GM12878 (cell line): ENCODE results near the gene UBXN11. TPM values are rescaled to one million over a fixed set of nuclear protein-coding genes. Genes with fewer than 3 reads are reported as not detected.

Source experiments
- BCL11A ChIP-seq: IDR thresholded peaks from 2 replicates; pipeline ENCODE4 v1.6.1; 2011; ENCODE audit warnings: low read depth, low read length
- CHD1 ChIP-seq: IDR thresholded peaks from 2 replicates; pipeline ENCODE4 v1.6.1; 2012; ENCODE audit warnings: low read depth, low read length, improper control_type of control experiment
- GABPA ChIP-seq: IDR thresholded peaks from 2 replicates; pipeline ENCODE4 v1.6.1; 2014; ENCODE audit warnings: antibody characterized with exemption, low read depth, mild to moderate bottlenecking, inconsistent platforms
- JUND ChIP-seq: IDR thresholded peaks from 2 replicates; pipeline ENCODE4 v1.6.1; 2012; ENCODE audit warnings: low read depth, mild to moderate bottlenecking, low read length, improper control_type of control experiment, moderate library complexity
- PAX8 ChIP-seq: fragments of 450-650 bp; IDR thresholded peaks from 2 replicates; pipeline ENCODE4 v1.6.1; 2017; ENCODE audit warnings: mild to moderate bottlenecking, moderate library complexity
- RAD21 ChIP-seq: IDR thresholded peaks from 2 replicates; pipeline ENCODE4 v1.6.1; 2011; ENCODE audit warnings: mild to moderate bottlenecking, low read depth, low read length, moderate library complexity; ENCODE audit not compliant: insufficient read depth
- SIX5 ChIP-seq: IDR thresholded peaks from 2 replicates; pipeline ENCODE4 v1.6.1; 2011; ENCODE audit warnings: mild to moderate bottlenecking, low read depth, low read length, moderate library complexity; ENCODE audit not compliant: severe bottlenecking
- SP1 ChIP-seq: IDR thresholded peaks from one replicate; pipeline ENCODE4 v1.6.1; 2011; ENCODE audit warnings: low read depth, low read length
- ZBTB4 ChIP-seq: fragments of 450-650 bp; formaldehyde crosslinking; IDR thresholded peaks from 2 replicates; pipeline ENCODE4 v1.4.0; 2022; ENCODE audit warnings: mild to moderate bottlenecking, moderate library complexity
- ZNF24 ChIP-seq: fragments of 450-650 bp; IDR thresholded peaks from 2 replicates; pipeline ENCODE4 v1.6.1; 2017; ENCODE audit warnings: antibody characterized with exemption, mild to moderate bottlenecking
- ZNF592 ChIP-seq: fragments of 450-650 bp; IDR thresholded peaks from 2 replicates; pipeline ENCODE4 v1.6.1; 2017; ENCODE audit warnings: mild to moderate bottlenecking, moderate library complexity
- ZNF622 ChIP-seq: fragments of 450-650 bp; IDR thresholded peaks from 2 replicates; pipeline ENCODE4 v1.6.1; 2017; ENCODE audit warnings: mild to moderate bottlenecking, inconsistent platforms
- polyA plus RNA-seq, 11 experiments: library from polyadenylated mRNA; depleted of rRNA in 4 of 11; unstranded in 6 of 11; stranded (reverse) in 5 of 11; fragments of >200 nt; fragmentation: Nextera tagmentation in 4 of 11; fragmentation: Illumina TruSeq in 1 of 11; extraction: Ambion mirVana in 4 of 11; extraction: Trizol in 1 of 11; gene quantifications; 1 replicate in 1 of 11; 2 replicates in 10 of 11; pipeline versions ENCODE4 v1.2.1 to v1.2.3, GENCODE V29; 2011 to 2016; ENCODE audit warnings: inconsistent platforms in 2 of 11, missing spikeins in 2 of 11, low read depth in 1 of 11
- total RNA-seq, 4 experiments: library from RNA; depleted of rRNA in 3 of 4; stranded (reverse); fragments of >200 nt in 3 of 4; fragmentation: Illumina TruSeq in 1 of 4; extraction: Trizol in 1 of 4; gene quantifications; 2 replicates each; pipeline versions ENCODE4 v1.2.1 to v1.2.3, GENCODE V29; 2013 to 2021
- TF ChIP-seq, protein P1 (sequence below): fragments of 450-650 bp; IDR thresholded peaks from 2 replicates; pipeline ENCODE4 v1.6.1; 2016; ENCODE audit warnings: mild to moderate bottlenecking
- TF ChIP-seq, protein P2 (sequence below): IDR thresholded peaks from 2 replicates; pipeline ENCODE4 v1.6.1; 2011; ENCODE audit warnings: low read depth, low read length, improper control_type of control experiment, borderline replicate concordance
- TF ChIP-seq, protein P3 (sequence below): fragments of 150-350 bp; IDR thresholded peaks from 2 replicates; pipeline ENCODE4 v1.6.1; 2016; ENCODE audit warnings: low read depth, low read length

Gene UBXN11
- total and polyA plus RNA-seq, 10 of the 15 experiments (the other 5 are each of a cell fraction or from before 2014, with no cell fraction given): 0.32 to 34.4 (median 9.6) TPM

DNA sequence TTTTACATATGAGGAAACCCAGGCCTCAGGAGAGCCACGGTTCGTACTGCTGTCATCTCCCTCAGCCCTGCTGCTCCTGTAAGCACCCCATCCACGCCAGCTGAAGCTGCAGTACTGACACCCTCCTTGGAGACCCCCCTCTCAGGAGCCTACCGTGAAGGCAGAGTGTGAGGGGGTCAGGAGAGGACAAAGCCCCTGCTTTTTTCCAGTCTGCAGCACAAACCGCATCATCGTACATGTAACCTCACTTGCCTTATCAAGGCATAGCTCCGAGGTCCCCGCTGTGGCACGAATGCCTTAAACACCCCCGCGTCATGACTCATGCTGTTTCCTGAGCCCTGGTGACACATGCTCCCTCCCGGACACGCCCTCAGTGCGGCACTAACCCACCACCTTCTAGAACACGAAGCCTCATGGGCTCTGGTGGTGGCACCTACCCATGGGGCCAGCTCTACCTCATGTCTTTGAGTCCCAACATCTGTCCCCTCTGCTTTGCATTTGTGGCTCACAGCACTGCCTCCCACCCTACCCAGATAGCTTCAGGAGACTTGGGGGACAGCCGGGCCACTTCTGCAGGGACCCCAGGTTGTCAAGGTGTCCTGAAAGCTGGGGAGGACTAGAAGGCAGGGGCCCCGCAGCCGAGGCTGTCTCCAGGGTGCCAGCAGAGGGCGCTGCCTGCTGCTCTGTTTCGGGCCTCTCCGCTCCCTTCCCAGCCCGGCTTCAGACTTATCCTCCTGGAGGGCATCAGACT lies 21.7 kb downstream of the UBXN11 start (continued):
- TF ChIP-seq CHD1 (no peak), RAD21 (peak; percentile 84), SIX5 (no peak), PAX8 (no peak), SP1 (no peak), GABPA (no peak), BCL11A (no peak), ZBTB4 (CRISPR knock-in tag) (no peak), ZNF592 (no peak), ZNF24 (no peak), JUND (peak; percentile 20; the same call in 1 of the 2 replicates), ZNF622 (no peak)
- TF ChIP-seq, protein P1, sequence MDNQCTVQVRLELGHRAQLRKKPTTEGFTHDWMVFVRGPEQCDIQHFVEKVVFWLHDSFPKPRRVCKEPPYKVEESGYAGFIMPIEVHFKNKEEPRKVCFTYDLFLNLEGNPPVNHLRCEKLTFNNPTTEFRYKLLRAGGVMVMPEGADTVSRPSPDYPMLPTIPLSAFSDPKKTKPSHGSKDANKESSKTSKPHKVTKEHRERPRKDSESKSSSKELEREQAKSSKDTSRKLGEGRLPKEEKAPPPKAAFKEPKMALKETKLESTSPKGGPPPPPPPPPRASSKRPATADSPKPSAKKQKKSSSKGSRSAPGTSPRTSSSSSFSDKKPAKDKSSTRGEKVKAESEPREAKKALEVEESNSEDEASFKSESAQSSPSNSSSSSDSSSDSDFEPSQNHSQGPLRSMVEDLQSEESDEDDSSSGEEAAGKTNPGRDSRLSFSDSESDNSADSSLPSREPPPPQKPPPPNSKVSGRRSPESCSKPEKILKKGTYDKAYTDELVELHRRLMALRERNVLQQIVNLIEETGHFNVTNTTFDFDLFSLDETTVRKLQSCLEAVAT: no peak
- TF ChIP-seq, protein P2, sequence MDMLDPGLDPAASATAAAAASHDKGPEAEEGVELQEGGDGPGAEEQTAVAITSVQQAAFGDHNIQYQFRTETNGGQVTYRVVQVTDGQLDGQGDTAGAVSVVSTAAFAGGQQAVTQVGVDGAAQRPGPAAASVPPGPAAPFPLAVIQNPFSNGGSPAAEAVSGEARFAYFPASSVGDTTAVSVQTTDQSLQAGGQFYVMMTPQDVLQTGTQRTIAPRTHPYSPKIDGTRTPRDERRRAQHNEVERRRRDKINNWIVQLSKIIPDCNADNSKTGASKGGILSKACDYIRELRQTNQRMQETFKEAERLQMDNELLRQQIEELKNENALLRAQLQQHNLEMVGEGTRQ: no peak
- TF ChIP-seq, protein P3, sequence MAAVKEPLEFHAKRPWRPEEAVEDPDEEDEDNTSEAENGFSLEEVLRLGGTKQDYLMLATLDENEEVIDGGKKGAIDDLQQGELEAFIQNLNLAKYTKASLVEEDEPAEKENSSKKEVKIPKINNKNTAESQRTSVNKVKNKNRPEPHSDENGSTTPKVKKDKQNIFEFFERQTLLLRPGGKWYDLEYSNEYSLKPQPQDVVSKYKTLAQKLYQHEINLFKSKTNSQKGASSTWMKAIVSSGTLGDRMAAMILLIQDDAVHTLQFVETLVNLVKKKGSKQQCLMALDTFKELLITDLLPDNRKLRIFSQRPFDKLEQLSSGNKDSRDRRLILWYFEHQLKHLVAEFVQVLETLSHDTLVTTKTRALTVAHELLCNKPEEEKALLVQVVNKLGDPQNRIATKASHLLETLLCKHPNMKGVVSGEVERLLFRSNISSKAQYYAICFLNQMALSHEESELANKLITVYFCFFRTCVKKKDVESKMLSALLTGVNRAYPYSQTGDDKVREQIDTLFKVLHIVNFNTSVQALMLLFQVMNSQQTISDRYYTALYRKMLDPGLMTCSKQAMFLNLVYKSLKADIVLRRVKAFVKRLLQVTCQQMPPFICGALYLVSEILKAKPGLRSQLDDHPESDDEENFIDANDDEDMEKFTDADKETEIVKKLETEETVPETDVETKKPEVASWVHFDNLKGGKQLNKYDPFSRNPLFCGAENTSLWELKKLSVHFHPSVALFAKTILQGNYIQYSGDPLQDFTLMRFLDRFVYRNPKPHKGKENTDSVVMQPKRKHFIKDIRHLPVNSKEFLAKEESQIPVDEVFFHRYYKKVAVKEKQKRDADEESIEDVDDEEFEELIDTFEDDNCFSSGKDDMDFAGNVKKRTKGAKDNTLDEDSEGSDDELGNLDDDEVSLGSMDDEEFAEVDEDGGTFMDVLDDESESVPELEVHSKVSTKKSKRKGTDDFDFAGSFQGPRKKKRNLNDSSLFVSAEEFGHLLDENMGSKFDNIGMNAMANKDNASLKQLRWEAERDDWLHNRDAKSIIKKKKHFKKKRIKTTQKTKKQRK: no peak
